Measurements from ENCODE around the gene CSTPP1. TPM values are rescaled to one million over a fixed set of nuclear protein-coding genes. Genes with fewer than 3 reads are reported as not detected.
A peak's percentile ranks its signal among the peaks of the same experiment; 100 is the strongest.

Gene CSTPP1
- total and polyA plus RNA-seq, 2 of the 4 experiments (the other 2 are of a cell fraction), result 22.0 to 35.7 TPM

- no peak for ATAC-seq (ENCODE audit: low read depth)
- no peak overlapping the region for H3K4ac ChIP-seq (ENCODE audit: low read depth, low read length)
- no peak overlapping the region for H2AK5ac ChIP-seq (ENCODE audit: low read depth, low read length)
- H2BK20ac ChIP-seq (ENCODE audit: low read depth, low read length), result no peak overlapping the region
- TF ChIP-seq POLR2A (IDR thresholded peaks at IDR 0.05; ENCODE audit: low read depth, low read length) (no peak), ELK1 (IDR thresholded peaks at IDR 0.05; ENCODE audit: borderline replicate concordance, low read depth, low read length) (no peak), MAZ (IDR thresholded peaks at IDR 0.05; ENCODE audit: borderline replicate concordance, low read depth, low read length) (no peak), BHLHE40 (IDR thresholded peaks at IDR 0.05; ENCODE audit: low read depth, low read length) (no peak), FOS (IDR thresholded peaks at IDR 0.05; ENCODE audit: low read depth, low read length) (no peak), MXI1 (IDR thresholded peaks at IDR 0.05; ENCODE audit: borderline replicate concordance, low read depth, low read length) (no peak), SMC3 (IDR thresholded peaks at IDR 0.05; ENCODE audit: low read depth, low read length) (no peak), RFX5 (IDR thresholded peaks at IDR 0.05; ENCODE audit: low read depth, low read length) (no peak), CEBPB (IDR thresholded peaks at IDR 0.05; ENCODE audit: low read depth, low read length) (no peak), CTCF (conservative IDR thresholded peaks at IDR 0.05; ENCODE audit: low read depth, low read length) (no peak), NFE2L2 (IDR thresholded peaks at IDR 0.05; ENCODE audit: low read depth, low read length) (no peak), RCOR1 (IDR thresholded peaks at IDR 0.05; ENCODE audit: insufficient replicate concordance, low read length) (no peak), MAFK (IDR thresholded peaks at IDR 0.05; ENCODE audit: low read depth, low read length) (no peak)
- H3K4me2 ChIP-seq (ENCODE audit: low read depth, low read length), result no peak overlapping the region
- no peak overlapping the region for H3K27ac ChIP-seq (ENCODE audit: insufficient read depth, low read length)
- intact Hi-C loops (cut with micrococcal nuclease) (no loop called here), dilution Hi-C loops (cut with HindIII; ENCODE audit: low sequenced_read_pairs, unreplicated experiment) (no loop called here), in situ Hi-C loops (cut with MboI; ENCODE audit: low sequenced_read_pairs) (no loop called here)
- H4K20me1 ChIP-seq (ENCODE audit: insufficient read depth, low read length), result no peaks in the 10 kb centered on the region
- no peak overlapping the region for H2AFZ ChIP-seq (replicated peaks; ENCODE audit: low read length, poor library complexity)
- no peak overlapping the region for H3K14ac ChIP-seq (replicated peaks; ENCODE audit: low read depth, low read length)
- H3K9me1 ChIP-seq (ENCODE audit: insufficient read depth, low read length), result peaks cover 4% of the 10 kb centered on the region; the same call in 1 of the 2 replicates
- no peak overlapping the region for H3K4me3 ChIP-seq (ENCODE audit: insufficient read depth, low read depth, low read length)
- POLR2A ChIA-PET (ENCODE audit: unreplicated experiment), result no interaction called here
- H3K56ac ChIP-seq (ENCODE audit: extremely low read depth, insufficient read depth, low read length), result no peak overlapping the region
- no peak overlapping the region for H2BK15ac ChIP-seq (ENCODE audit: low read depth, low read length)
- no peak overlapping the region for H3K18ac ChIP-seq (ENCODE audit: low read depth, low read length)
- CTCF ChIA-PET, result no interaction called here
- DNase-seq, result peak; percentile 47
- no peak overlapping the region for H4K8ac ChIP-seq (ENCODE audit: low read depth in 2 of 2, low read length in 2 of 2)
- H3K9me3 ChIP-seq (ENCODE audit: control insufficient read depth, insufficient read depth, low read length), result no peaks in the 10 kb centered on the region
- no TSS peak for BruUV-seq (replicated peaks)
- H4K5ac ChIP-seq (ENCODE audit: low read depth, low read length), result no peak overlapping the region
- no peaks in the 10 kb centered on the region for H3K36me3 ChIP-seq (ENCODE audit: control insufficient read depth, insufficient read depth, low read length)
- WGBS, 2 experiments (ENCODE audit: extremely low coverage in 2 of 2, insufficient read length in 1 of 2), result 100% methylated on average over 1 of the region's 3 CpGs; no CpG with 5 or more reads in 1 of the 2 experiments
- no peak overlapping the region for H2AK9ac ChIP-seq (replicated peaks; ENCODE audit: low read depth, low read length, poor library complexity)
- H3K9ac ChIP-seq (ENCODE audit: low read depth, low read length), result no peak overlapping the region
- H4K91ac ChIP-seq (ENCODE audit: insufficient read depth, low read depth, low read length), result no peak overlapping the region
- no peak overlapping the region for H3K23ac ChIP-seq (ENCODE audit: low read depth, low read length)
- H3K79me1 ChIP-seq (ENCODE audit: low read depth in 1 of 2, low read length in 2 of 2), result no peaks in the 10 kb centered on the region
- H3K27me3 ChIP-seq (ENCODE audit: control insufficient read depth, insufficient read depth, low read length), result no peaks in the 10 kb centered on the region
- H2BK5ac ChIP-seq (ENCODE audit: low read depth, low read length, poor library complexity, severe bottlenecking), result no peak overlapping the region
- peaks cover 4% of the 10 kb centered on the region; the same call in 1 of the 2 replicates for H3K4me1 ChIP-seq (ENCODE audit: control insufficient read depth, insufficient read depth, low read length)
- no peak overlapping the region for H2BK120ac ChIP-seq (ENCODE audit: low read depth, low read length)
Observed at GRCh38 chr11:47099214-47099917, 162.8 kb downstream of the CSTPP1 start.
